Measurements from ENCODE around the gene CSDE1. TPM values are rescaled to one million over a fixed set of nuclear protein-coding genes. Genes with fewer than 3 reads are reported as not detected.

CSDE1 gene
- total RNA-seq, 1 experiment from 2014 or later, result 403 TPM

DNA sequence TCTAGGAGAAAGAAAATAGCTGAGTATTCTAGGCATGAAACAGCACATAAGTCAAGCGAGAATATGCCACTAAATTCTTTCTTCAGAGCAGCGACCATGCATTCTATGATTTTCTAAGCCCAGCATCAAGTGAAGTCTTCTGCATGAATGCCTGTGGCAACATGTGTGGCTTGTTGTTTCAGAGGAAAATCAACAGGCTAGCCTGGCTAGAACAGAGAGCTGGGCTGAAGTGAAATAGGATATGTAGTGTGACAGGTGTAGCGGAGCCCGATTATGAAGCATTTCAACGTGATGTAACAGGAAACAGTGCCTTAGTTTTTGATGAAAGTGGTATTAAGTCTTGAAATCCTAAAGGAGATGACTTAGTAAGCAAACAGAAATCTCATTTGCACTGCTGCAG, 7.0 kb downstream of the CSDE1 start:
- Mint-ChIP-seq H3K36me3 (ENCODE audit: insufficient read depth, unreplicated experiment) (peaks cover 49% of the 10 kb centered on the region), H3K4me1 (ENCODE audit: low read depth, unreplicated experiment) (peaks cover 15% of the 10 kb centered on the region), H3K9me3 (ENCODE audit: unreplicated experiment) (no peaks in the 10 kb centered on the region), H3K4me3 (ENCODE audit: unreplicated experiment) (no peak overlapping the region), H3K27me3 (ENCODE audit: insufficient read depth, unreplicated experiment) (no peaks in the 10 kb centered on the region), H3K27ac (ENCODE audit: unreplicated experiment) (no peak overlapping the region)
- no TSS peak for BruUV-seq (replicated peaks)
- Histone ChIP-seq H3K4me1 (peaks cover 8% of the 10 kb centered on the region; the same call in 1 of the 2 replicates), H3K4me3 (ENCODE audit: low read depth, low read length) (no peak overlapping the region), H3K27me3 (replicated peaks; ENCODE audit: control insufficient read depth, insufficient read depth, low read length) (no peaks in the 10 kb centered on the region), H3K36me3 (ENCODE audit: control insufficient read depth, insufficient read depth, low read length) (no peaks in the 10 kb centered on the region), H3K9me3 (no peaks in the 10 kb centered on the region)
- no peak for DNase-seq
- CTCF ChIA-PET, result no interaction called here
- TF ChIP-seq, protein P1, sequence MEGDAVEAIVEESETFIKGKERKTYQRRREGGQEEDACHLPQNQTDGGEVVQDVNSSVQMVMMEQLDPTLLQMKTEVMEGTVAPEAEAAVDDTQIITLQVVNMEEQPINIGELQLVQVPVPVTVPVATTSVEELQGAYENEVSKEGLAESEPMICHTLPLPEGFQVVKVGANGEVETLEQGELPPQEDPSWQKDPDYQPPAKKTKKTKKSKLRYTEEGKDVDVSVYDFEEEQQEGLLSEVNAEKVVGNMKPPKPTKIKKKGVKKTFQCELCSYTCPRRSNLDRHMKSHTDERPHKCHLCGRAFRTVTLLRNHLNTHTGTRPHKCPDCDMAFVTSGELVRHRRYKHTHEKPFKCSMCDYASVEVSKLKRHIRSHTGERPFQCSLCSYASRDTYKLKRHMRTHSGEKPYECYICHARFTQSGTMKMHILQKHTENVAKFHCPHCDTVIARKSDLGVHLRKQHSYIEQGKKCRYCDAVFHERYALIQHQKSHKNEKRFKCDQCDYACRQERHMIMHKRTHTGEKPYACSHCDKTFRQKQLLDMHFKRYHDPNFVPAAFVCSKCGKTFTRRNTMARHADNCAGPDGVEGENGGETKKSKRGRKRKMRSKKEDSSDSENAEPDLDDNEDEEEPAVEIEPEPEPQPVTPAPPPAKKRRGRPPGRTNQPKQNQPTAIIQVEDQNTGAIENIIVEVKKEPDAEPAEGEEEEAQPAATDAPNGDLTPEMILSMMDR (IDR thresholded peaks at IDR 0.05; ENCODE audit: insufficient read depth in 1 of 2, low read depth in 1 of 2, low read length in 1 of 2, severe bottlenecking in 1 of 2, unreplicated experiment in 1 of 2), result no peak
- intact Hi-C loops (cut with micrococcal nuclease; ENCODE audit: unreplicated experiment), result no loop called here
- POLR2A ChIA-PET, result no interaction called here

GRCh38 chr1:114749835-114750234, 7.9 kb downstream of the CSDE1 start:
- Mint-ChIP-seq H3K9me3 (ENCODE audit: unreplicated experiment) (no peaks in the 10 kb centered on the region), H3K27ac (ENCODE audit: unreplicated experiment) (no peak overlapping the region), H3K4me3 (ENCODE audit: unreplicated experiment) (no peak overlapping the region), H3K4me1 (ENCODE audit: low read depth, unreplicated experiment) (peaks cover 15% of the 10 kb centered on the region), H3K27me3 (ENCODE audit: insufficient read depth, unreplicated experiment) (no peaks in the 10 kb centered on the region), H3K36me3 (ENCODE audit: insufficient read depth, unreplicated experiment) (peaks cover 50% of the 10 kb centered on the region)
- BruUV-seq (replicated peaks), result no TSS peak
- Histone ChIP-seq H3K36me3 (ENCODE audit: control insufficient read depth, insufficient read depth, low read length) (no peaks in the 10 kb centered on the region), H3K4me3 (ENCODE audit: low read depth, low read length) (no peak overlapping the region), H3K4me1 (no peaks in the 10 kb centered on the region), H3K9me3 (no peaks in the 10 kb centered on the region), H3K27me3 (replicated peaks; ENCODE audit: control insufficient read depth, insufficient read depth, low read length) (no peaks in the 10 kb centered on the region)
- no peak for DNase-seq
- TF ChIP-seq, protein P1 (IDR thresholded peaks at IDR 0.05; ENCODE audit: insufficient read depth in 1 of 2, low read depth in 1 of 2, low read length in 1 of 2, severe bottlenecking in 1 of 2, unreplicated experiment in 1 of 2), result no peak
- ChIA-PET CTCF (no interaction called here), POLR2A (no interaction called here)
- intact Hi-C loops (cut with micrococcal nuclease; ENCODE audit: unreplicated experiment), result no loop called here

DNA sequence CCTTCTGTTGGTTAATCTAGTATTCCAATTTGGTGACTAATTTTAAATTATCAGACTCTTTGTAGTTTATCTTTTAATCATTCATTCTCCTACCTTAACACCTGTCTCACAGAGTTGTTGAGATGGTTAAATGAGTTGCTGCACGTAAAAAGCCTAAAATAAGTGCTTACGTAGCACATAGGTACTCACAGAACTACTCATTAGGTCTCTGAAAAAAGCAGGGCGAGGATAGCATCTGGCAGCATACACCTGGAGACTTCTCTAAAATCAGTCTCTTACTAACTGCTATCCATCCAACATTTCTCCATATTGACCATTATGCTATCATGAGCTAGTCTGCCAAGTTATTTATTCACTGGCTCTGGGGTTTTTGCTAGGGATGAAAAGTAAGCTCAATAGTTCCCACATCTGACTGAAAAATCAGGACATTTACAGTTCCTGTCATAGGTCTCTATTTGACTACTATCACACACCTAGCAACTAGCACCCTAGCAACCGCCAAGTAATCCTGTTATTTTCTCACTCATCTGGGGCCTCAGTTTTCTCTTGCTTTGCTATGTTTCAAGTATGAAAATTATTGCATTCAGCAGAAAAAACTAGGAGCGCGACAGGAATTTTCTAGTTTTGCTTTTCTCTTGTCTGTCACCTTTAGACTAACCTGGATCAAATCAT, 11.2 kb downstream of the CSDE1 start:
- TF ChIP-seq, protein P1 (IDR thresholded peaks at IDR 0.05; ENCODE audit: insufficient read depth in 1 of 2, low read depth in 1 of 2, low read length in 1 of 2, severe bottlenecking in 1 of 2, unreplicated experiment in 1 of 2), result no peak
- H3K27ac Mint-ChIP-seq (ENCODE audit: unreplicated experiment), result no peak overlapping the region
- H3K27me3 ChIP-seq (replicated peaks; ENCODE audit: control insufficient read depth, insufficient read depth, low read length), result no peaks in the 10 kb centered on the region
- H3K4me3 ChIP-seq (ENCODE audit: low read depth, low read length), result no peak overlapping the region
- no peak overlapping the region for H3K4me3 Mint-ChIP-seq (ENCODE audit: unreplicated experiment)
- no peaks in the 10 kb centered on the region for H3K4me1 ChIP-seq
- POLR2A ChIA-PET, result no interaction called here
- CTCF ChIA-PET, result no interaction called here
- intact Hi-C loops (cut with micrococcal nuclease; ENCODE audit: unreplicated experiment), result no loop called here
- no TSS peak for BruUV-seq (replicated peaks)
- H3K36me3 ChIP-seq (ENCODE audit: control insufficient read depth, insufficient read depth, low read length), result no peaks in the 10 kb centered on the region
- peaks cover 10% of the 10 kb centered on the region for H3K4me1 Mint-ChIP-seq (ENCODE audit: low read depth, unreplicated experiment)
- no peaks in the 10 kb centered on the region for H3K9me3 Mint-ChIP-seq (ENCODE audit: unreplicated experiment)
- no peak for DNase-seq
- no peaks in the 10 kb centered on the region for H3K27me3 Mint-ChIP-seq (ENCODE audit: insufficient read depth, unreplicated experiment)
- no peaks in the 10 kb centered on the region for H3K9me3 ChIP-seq
- peaks cover 63% of the 10 kb centered on the region for H3K36me3 Mint-ChIP-seq (ENCODE audit: insufficient read depth, unreplicated experiment)

Data from Caco-2 (cell line).